HG02678 (cell line): ENCODE measurements around the gene SLC24A2.

Experiments used
- ATAC-seq: cut with Tn5 transposase; IDR thresholded peaks from one replicate; pipeline ENCODE4 v1.9.1; 2021; ENCODE audit warnings: mild to moderate bottlenecking, moderate library complexity; ENCODE audit not compliant: unreplicated experiment

Gene SLC24A2

GRCh38 chr9:19759066-19759465 is 29.8 kb downstream of the SLC24A2 start:
- no peak for ATAC-seq

GRCh38 chr9:19757745-19758144 is 31.1 kb downstream of the SLC24A2 start:
- no peak for ATAC-seq

- ATAC-seq = no peak
Observed at GRCh38 chr9:19754921-19755320, 33.9 kb downstream of the SLC24A2 start.

- no peak for ATAC-seq
Observed at GRCh38 chr9:19748278-19749126, 40.3 kb downstream of the SLC24A2 start.

- no peak for ATAC-seq
Observed at GRCh38 chr9:19746223-19746622, 42.6 kb downstream of the SLC24A2 start.

- ATAC-seq = no peak
Observed at GRCh38 chr9:19741178-19741577, 47.7 kb downstream of the SLC24A2 start.
